ENCODE data around the gene RHOH. TPM values are rescaled to one million over a fixed set of nuclear protein-coding genes. Genes with fewer than 3 reads are reported as not detected.

Gene RHOH
- total and polyA plus RNA-seq, 2 experiments from 2014 or later = not detected

DNA sequence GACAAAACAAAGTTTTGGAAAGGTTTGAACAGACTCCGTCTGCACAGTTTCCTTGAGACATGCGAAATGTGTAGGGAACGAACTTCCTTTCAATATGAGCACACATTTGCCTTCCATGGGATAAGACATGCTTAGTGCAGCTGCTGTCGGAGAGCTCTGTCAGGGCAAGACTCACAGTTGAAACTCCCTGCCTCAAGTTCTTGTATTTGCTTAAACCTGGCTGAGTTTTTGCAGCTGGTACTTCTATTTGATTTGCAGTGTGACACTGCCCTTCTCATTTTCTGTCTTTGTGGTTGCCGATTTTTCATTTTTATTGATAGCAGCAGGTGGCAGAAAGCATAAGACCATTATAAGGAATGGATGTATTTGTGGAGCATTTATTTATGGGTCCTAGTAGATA, 18.2 kb upstream of the RHOH start:
- Histone ChIP-seq H3K79me2 (ENCODE audit: insufficient read depth) (no peaks in the 10 kb centered on the region), H3K4me2 (ENCODE audit: unreplicated experiment) (no peak overlapping the region), H3K9ac (no peak overlapping the region), H3K9me3 (ENCODE audit: low read depth) (no peaks in the 10 kb centered on the region), H3K27ac (no peak overlapping the region), H3K36me3 (ENCODE audit: low read depth) (no peaks in the 10 kb centered on the region), H3K4me1 (ENCODE audit: insufficient read depth) (peaks cover 15% of the 10 kb centered on the region), H3K4me3 (no peak overlapping the region), H2AFZ (no peak overlapping the region), H3F3A (ENCODE audit: insufficient read depth) (peaks cover 9% of the 10 kb centered on the region; the same call in 1 of the 2 replicates), H3K9me2 (ENCODE audit: insufficient read depth) (no peaks in the 10 kb centered on the region), H3K27me3 (replicated peaks; ENCODE audit: insufficient read depth) (no peaks in the 10 kb centered on the region), H4K20me1 (ENCODE audit: insufficient read depth) (no peaks in the 10 kb centered on the region)
- TF ChIP-seq EZH2phosphoT487 (IDR thresholded peaks at IDR 0.05; ENCODE audit: insufficient read depth, low read depth) (no peak), EZH2 (IDR thresholded peaks at IDR 0.05; ENCODE audit: insufficient read depth, poor library complexity, severe bottlenecking) (no peak)
- no peak for DNase-seq
- in situ Hi-C loops (cut with MboI) = no loop called here
- WGBS, 2 experiments (ENCODE audit: low coverage in 1 of 2, low lambda C conversion rate in 2 of 2, missing lambda C conversion rate in 2 of 2) = 63 to 70% methylated on average over 5 of the region's 5 CpGs

DNA sequence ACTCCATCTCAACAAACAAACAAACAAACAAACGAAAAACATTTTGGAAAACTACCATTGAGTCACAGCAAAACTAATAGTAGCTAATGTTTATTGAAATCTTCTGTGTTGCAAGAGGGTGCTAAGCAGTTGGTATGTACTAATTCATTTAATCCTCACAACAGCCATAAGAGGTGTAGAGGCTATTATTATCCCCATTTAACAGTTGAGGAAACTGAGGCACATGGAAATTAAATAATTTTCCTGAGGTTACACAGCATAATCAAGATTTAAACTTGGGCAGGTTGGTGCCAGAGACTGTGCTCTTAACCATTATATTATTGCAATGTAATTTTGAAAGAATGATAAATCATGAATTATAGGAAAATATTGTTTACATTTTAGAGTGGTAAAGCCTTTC, 17.5 kb upstream of the RHOH start:
- no peak for DNase-seq
- Histone ChIP-seq H3K4me1 (ENCODE audit: insufficient read depth) (peaks cover 21% of the 10 kb centered on the region), H3K9ac (no peak overlapping the region), H3K79me2 (ENCODE audit: insufficient read depth) (no peaks in the 10 kb centered on the region), H3K27me3 (replicated peaks; ENCODE audit: insufficient read depth) (no peaks in the 10 kb centered on the region), H3K4me2 (ENCODE audit: unreplicated experiment) (no peak overlapping the region), H3K27ac (no peak overlapping the region), H2AFZ (no peak overlapping the region), H4K20me1 (ENCODE audit: insufficient read depth) (no peaks in the 10 kb centered on the region), H3K36me3 (ENCODE audit: low read depth) (no peaks in the 10 kb centered on the region), H3K4me3 (no peak overlapping the region), H3K9me3 (ENCODE audit: low read depth) (no peaks in the 10 kb centered on the region), H3F3A (ENCODE audit: insufficient read depth) (peaks cover 16% of the 10 kb centered on the region), H3K9me2 (ENCODE audit: insufficient read depth) (no peaks in the 10 kb centered on the region)
- WGBS, 2 experiments (ENCODE audit: low coverage in 1 of 2, low lambda C conversion rate in 2 of 2, missing lambda C conversion rate in 2 of 2) = 85 to 100% methylated on average over 1 of the region's 1 CpG
- TF ChIP-seq EZH2phosphoT487 (IDR thresholded peaks at IDR 0.05; ENCODE audit: insufficient read depth, low read depth) (no peak), EZH2 (IDR thresholded peaks at IDR 0.05; ENCODE audit: insufficient read depth, poor library complexity, severe bottlenecking) (no peak)
- in situ Hi-C loops (cut with MboI) = no loop called here

DNA sequence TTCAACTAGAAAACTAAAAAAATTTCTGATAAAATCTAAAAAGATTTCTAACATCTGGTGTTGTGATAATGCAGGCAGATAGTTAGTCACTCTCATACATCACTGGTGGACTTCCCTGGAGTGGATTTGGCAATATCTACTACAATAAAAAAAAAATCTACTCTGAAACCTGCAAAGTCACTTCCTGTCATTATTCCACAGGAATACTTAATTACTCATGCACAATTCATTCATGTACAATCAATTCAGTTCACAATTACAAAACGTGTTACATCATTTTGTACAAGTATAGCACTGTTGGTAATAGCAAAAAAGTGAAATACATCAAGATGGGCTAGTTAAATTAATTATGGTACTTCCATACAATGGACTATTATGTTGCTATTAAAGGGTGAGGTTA, 16.5 kb upstream of the RHOH start:
- no peaks in the 10 kb centered on the region for H4K20me1 ChIP-seq (ENCODE audit: insufficient read depth)
- DNase-seq = peak; percentile 92
- no peak overlapping the region for H3K4me3 ChIP-seq
- in situ Hi-C loops (cut with MboI) = no loop called here
- H3K4me1 ChIP-seq (ENCODE audit: insufficient read depth) = peaks cover 22% of the 10 kb centered on the region
- H3K9me3 ChIP-seq (ENCODE audit: low read depth) = no peaks in the 10 kb centered on the region
- H3K36me3 ChIP-seq (ENCODE audit: low read depth) = no peaks in the 10 kb centered on the region
- peak overlapping the region; percentile 47 for H3K4me2 ChIP-seq (ENCODE audit: unreplicated experiment)
- H3K27me3 ChIP-seq (replicated peaks; ENCODE audit: insufficient read depth) = no peaks in the 10 kb centered on the region
- no peaks in the 10 kb centered on the region for H3K9me2 ChIP-seq (ENCODE audit: insufficient read depth)
- 0 out of 2 replicates have a peak overlapping the region, but pooled peaks have one; percentile 1 for H3K9ac ChIP-seq
- peak overlapping the region; percentile 56 for H3K27ac ChIP-seq
- H2AFZ ChIP-seq = no peak overlapping the region
- TF ChIP-seq EZH2phosphoT487 (IDR thresholded peaks at IDR 0.05; ENCODE audit: insufficient read depth, low read depth) = no peak
- no peak for TF ChIP-seq EZH2 (IDR thresholded peaks at IDR 0.05; ENCODE audit: insufficient read depth, poor library complexity, severe bottlenecking)
- H3F3A ChIP-seq (ENCODE audit: insufficient read depth) = peaks cover 19% of the 10 kb centered on the region
- H3K79me2 ChIP-seq (ENCODE audit: insufficient read depth) = no peaks in the 10 kb centered on the region
- 0% methylated on average over 1 of the region's 1 CpG for WGBS, 2 experiments (ENCODE audit: low coverage in 1 of 2, low lambda C conversion rate in 2 of 2, missing lambda C conversion rate in 2 of 2)

DNA sequence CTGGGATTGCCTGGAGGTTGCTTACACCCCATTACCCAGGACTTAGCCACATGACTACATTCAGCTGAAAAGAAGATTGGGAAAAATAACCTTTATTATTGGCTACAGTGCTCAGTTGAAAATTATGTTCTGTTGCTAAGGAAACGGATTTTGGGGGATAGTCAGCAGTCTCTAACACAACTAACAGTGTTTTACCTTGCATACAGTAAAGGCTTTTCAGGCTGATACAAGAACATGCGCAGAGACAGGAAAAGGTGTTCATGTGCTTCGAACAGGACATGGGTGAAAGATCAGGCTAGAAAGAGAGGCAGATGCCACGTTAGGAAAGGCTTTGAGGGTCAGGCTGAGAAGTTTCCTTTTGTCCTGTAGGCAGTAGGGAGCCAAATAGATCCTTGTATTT, 14.8 kb upstream of the RHOH start:
- no peak for DNase-seq
- H3K4me2 ChIP-seq (ENCODE audit: unreplicated experiment) = no peak overlapping the region
- 60 to 82% methylated on average over 4 of the region's 4 CpGs for WGBS, 2 experiments (ENCODE audit: low coverage in 1 of 2, low lambda C conversion rate in 2 of 2, missing lambda C conversion rate in 2 of 2)
- H2AFZ ChIP-seq = no peak overlapping the region
- no peak overlapping the region for H3K4me3 ChIP-seq
- H4K20me1 ChIP-seq (ENCODE audit: insufficient read depth) = no peaks in the 10 kb centered on the region
- no peak overlapping the region for H3K9ac ChIP-seq
- in situ Hi-C loops (cut with MboI) = no loop called here
- H3K27me3 ChIP-seq (replicated peaks; ENCODE audit: insufficient read depth) = no peaks in the 10 kb centered on the region
- H3F3A ChIP-seq (ENCODE audit: insufficient read depth) = peaks cover 29% of the 10 kb centered on the region
- H3K36me3 ChIP-seq (ENCODE audit: low read depth) = no peaks in the 10 kb centered on the region
- TF ChIP-seq EZH2phosphoT487 (IDR thresholded peaks at IDR 0.05; ENCODE audit: insufficient read depth, low read depth) (no peak), EZH2 (IDR thresholded peaks at IDR 0.05; ENCODE audit: insufficient read depth, poor library complexity, severe bottlenecking) (no peak)
- H3K9me2 ChIP-seq (ENCODE audit: insufficient read depth) = no peaks in the 10 kb centered on the region
- no peak overlapping the region for H3K27ac ChIP-seq
- peaks cover 35% of the 10 kb centered on the region for H3K4me1 ChIP-seq (ENCODE audit: insufficient read depth)
- H3K9me3 ChIP-seq (ENCODE audit: low read depth) = no peaks in the 10 kb centered on the region
- H3K79me2 ChIP-seq (ENCODE audit: insufficient read depth) = no peaks in the 10 kb centered on the region

DNA sequence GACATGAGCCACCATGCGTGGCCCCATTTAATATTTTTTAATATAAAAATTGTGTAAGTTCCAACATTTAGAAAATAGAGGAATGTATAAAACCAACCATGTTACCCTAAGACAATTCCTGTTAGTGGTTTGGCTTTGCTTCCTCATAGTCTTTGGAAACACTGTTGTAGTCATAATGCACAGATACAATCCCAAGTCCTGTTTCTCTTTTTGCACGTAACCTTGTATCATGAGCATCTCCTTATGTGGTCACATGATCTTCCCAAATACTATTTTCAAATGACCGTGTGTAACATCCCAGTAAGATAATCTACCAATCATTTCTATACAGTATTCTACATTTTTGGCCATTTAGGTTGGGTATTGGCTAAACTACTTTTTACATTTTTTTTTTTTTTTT, 13.9 kb upstream of the RHOH start:
- Histone ChIP-seq H3K4me1 (ENCODE audit: insufficient read depth) (peaks cover 35% of the 10 kb centered on the region), H3K9me2 (ENCODE audit: insufficient read depth) (no peaks in the 10 kb centered on the region), H3F3A (ENCODE audit: insufficient read depth) (peaks cover 29% of the 10 kb centered on the region), H3K9me3 (ENCODE audit: low read depth) (no peaks in the 10 kb centered on the region), H3K36me3 (ENCODE audit: low read depth) (no peaks in the 10 kb centered on the region), H3K27me3 (replicated peaks; ENCODE audit: insufficient read depth) (no peaks in the 10 kb centered on the region), H3K9ac (no peak overlapping the region), H3K79me2 (ENCODE audit: insufficient read depth) (no peaks in the 10 kb centered on the region), H3K27ac (no peak overlapping the region), H2AFZ (no peak overlapping the region), H3K4me3 (no peak overlapping the region), H3K4me2 (ENCODE audit: unreplicated experiment) (no peak overlapping the region), H4K20me1 (ENCODE audit: insufficient read depth) (no peaks in the 10 kb centered on the region)
- DNase-seq = no peak
- WGBS, 2 experiments (ENCODE audit: low coverage in 1 of 2, low lambda C conversion rate in 2 of 2, missing lambda C conversion rate in 2 of 2) = 97 to 100% methylated on average over 3 of the region's 3 CpGs
- no peak for TF ChIP-seq EZH2 (IDR thresholded peaks at IDR 0.05; ENCODE audit: insufficient read depth, poor library complexity, severe bottlenecking)
- no peak for TF ChIP-seq EZH2phosphoT487 (IDR thresholded peaks at IDR 0.05; ENCODE audit: insufficient read depth, low read depth)
- in situ Hi-C loops (cut with MboI) = no loop called here

Measured in GM23248 (cell line).